LNCAP (cell line): ENCODE results near the gene MLF2.

Experiments
- CTCF ChIP-seq: fragments of 450-650 bp; IDR thresholded peaks from 2 replicates; pipeline ENCODE4 v1.5.1; 2017; ENCODE audit warnings: mild to moderate bottlenecking

The MLF2 gene

GRCh38 chr12:6724409-6724797 lies 28.5 kb downstream of the MLF2 start:
- TF ChIP-seq CTCF, result no peak

GRCh38 chr12:6723607-6724408 lies 29.1 kb downstream of the MLF2 start, which contains the start of gene COPS7A:
COPS7A (plus strand) TSS chr12:6724046; CDS start chr12:6724657, 611 bp downstream.
- no peak for TF ChIP-seq CTCF

GRCh38 chr12:6722863-6723262 lies 30.1 kb downstream of the MLF2 start:
- TF ChIP-seq CTCF, result no peak

- TF ChIP-seq CTCF, result no peak
Observed at GRCh38 chr12:6716874-6717437, 36.0 kb downstream of the MLF2 start.

GRCh38 chr12:6708960-6709394 lies 44.0 kb downstream of the MLF2 start:
- TF ChIP-seq CTCF, result no peak

- no peak for TF ChIP-seq CTCF
Observed at GRCh38 chr12:6703631-6704030, 49.3 kb downstream of the MLF2 start.

GRCh38 chr12:6701078-6701768 lies 51.7 kb downstream of the MLF2 start:
- TF ChIP-seq CTCF, result no peak
